Measurements from ENCODE around the gene UNC13D.
A peak's percentile ranks its signal among the peaks of the same experiment; 100 is the strongest.

The UNC13D gene

GRCh38 chr17:75850928-75851692, 6.9 kb upstream of the UNC13D start:
- peak; percentile 76 for DNase-seq (ENCODE audit: low spot score)

GRCh38 chr17:75849724-75850123, 5.5 kb upstream of the UNC13D start:
- DNase-seq (ENCODE audit: low spot score) = no peak

- no peak for DNase-seq (ENCODE audit: low spot score)
Observed at GRCh38 chr17:75849279-75849646, 5.1 kb upstream of the UNC13D start.

GRCh38 chr17:75848523-75849278, 4.5 kb upstream of the UNC13D start:
- DNase-seq (ENCODE audit: low spot score) = peak; percentile 76

GRCh38 chr17:75847614-75848522, 3.7 kb upstream of the UNC13D start:
- no peak for DNase-seq (ENCODE audit: low spot score)

- no peak for DNase-seq (ENCODE audit: low spot score)
Observed at GRCh38 chr17:75846692-75847613, 2.7 kb upstream of the UNC13D start.

GRCh38 chr17:75845933-75846691, 1.9 kb upstream of the UNC13D start:
- no peak for DNase-seq (ENCODE audit: low spot score)

- peak; percentile 65 for DNase-seq (ENCODE audit: low spot score)
Observed at GRCh38 chr17:75845058-75845711, 981 bp upstream of the UNC13D start.

- DNase-seq (ENCODE audit: low spot score) = no peak
Observed at GRCh38 chr17:75844530-75845057, 390 bp upstream of the UNC13D start.

GRCh38 chr17:75842963-75843576, 1.1 kb downstream of the UNC13D start:
- no peak for DNase-seq (ENCODE audit: low spot score)

- no peak for DNase-seq (ENCODE audit: low spot score)
Observed at GRCh38 chr17:75842411-75842810, 1.8 kb downstream of the UNC13D start.

GRCh38 chr17:75840799-75841164, 3.4 kb downstream of the UNC13D start:
- no peak for DNase-seq (ENCODE audit: low spot score)

GRCh38 chr17:75839942-75840798, 4.0 kb downstream of the UNC13D start:
- DNase-seq (ENCODE audit: low spot score) = no peak

GRCh38 chr17:75838410-75838809, 5.8 kb downstream of the UNC13D start:
- no peak for DNase-seq (ENCODE audit: low spot score)

GRCh38 chr17:75837899-75838298, 6.3 kb downstream of the UNC13D start:
- DNase-seq (ENCODE audit: low spot score) = no peak

GRCh38 chr17:75836605-75837004, 7.6 kb downstream of the UNC13D start:
- DNase-seq (ENCODE audit: low spot score) = no peak

GRCh38 chr17:75835654-75835987, 8.6 kb downstream of the UNC13D start:
- no peak for DNase-seq (ENCODE audit: low spot score)

GRCh38 chr17:75834928-75835653, 9.1 kb downstream of the UNC13D start:
- no peak for DNase-seq (ENCODE audit: low spot score)

Data from globus pallidus (tissue), 1 donor.